WTC11 (cell line): ENCODE measurements around the gene FAM20B. TPM values are rescaled to one million over a fixed set of nuclear protein-coding genes. Genes with fewer than 3 reads are reported as not detected.

Experiments
- ATAC-seq: fragments of 200-7000 bp; cut with Tn5 transposase; 2 replicates; pipeline ENCODE4 v1.10.0; 2021; ENCODE audit warnings: mild to moderate bottlenecking, moderate library complexity
- CTCF ChIA-PET: fragments of 300-600 bp; sonication (Branson Sonifier 250); formaldehyde crosslinking; loops from one replicate; lab custom pipeline; 2021; ENCODE audit warnings: antibody characterized with exemption; lab: Charles Lee
- POLR2A ChIA-PET: fragments of 350-600 bp; sonication (Branson Sonifier 250); formaldehyde crosslinking; loops from one replicate; lab custom pipeline; 2021; ENCODE audit warnings: antibody characterized with exemption; lab: Charles Lee
- DNase-seq: peaks from one replicate; pipeline ENCODE4 v3.0.0; 2021; ENCODE audit warnings: low spot score
- H3K27ac Mint-ChIP-seq: 2 replicates; pipeline ENCODE4 v1.8.0; 2021; ENCODE audit warnings: mixed read lengths
- H3K27me3 Mint-ChIP-seq: 2 replicates; pipeline ENCODE4 v1.8.0; 2021; ENCODE audit warnings: low read depth, mild to moderate bottlenecking, moderate library complexity, mixed read lengths
- H3K36me3 Mint-ChIP-seq: 2 replicates; pipeline ENCODE4 v1.8.0; 2021; ENCODE audit warnings: mixed read lengths
- H3K4me1 Mint-ChIP-seq: 2 replicates; pipeline ENCODE4 v1.8.0; 2022; ENCODE audit warnings: mixed read lengths
- H3K4me3 Mint-ChIP-seq: 2 replicates; pipeline ENCODE4 v1.8.0; 2021; ENCODE audit warnings: mild to moderate bottlenecking, moderate library complexity, mixed read lengths
- H3K9me3 Mint-ChIP-seq: 2 replicates; pipeline ENCODE4 v1.8.0; 2021; ENCODE audit warnings: mixed read lengths
- AR ChIP-seq: fragments of 250-450 bp; sonication (Bioruptor Pico); IDR thresholded peaks from 2 replicates; pipeline ENCODE4 v1.9.0; 2021; ENCODE audit warnings: mild to moderate bottlenecking
- E2F1 ChIP-seq: sonication (generic); formaldehyde crosslinking; IDR thresholded peaks from 2 replicates; pipeline ENCODE4 v1.8.0; 2022; ENCODE audit warnings: mild to moderate bottlenecking, missing genetic modification reagents
- E2F5 ChIP-seq: sonication (generic); formaldehyde crosslinking; IDR thresholded peaks from 2 replicates; pipeline ENCODE4 v1.8.1; 2022; ENCODE audit warnings: mild to moderate bottlenecking, moderate library complexity, missing genetic modification reagents
- ELF4 ChIP-seq: sonication (generic); formaldehyde crosslinking; IDR thresholded peaks from 2 replicates; pipeline ENCODE4 v1.8.1; 2022; ENCODE audit warnings: low read depth, mild to moderate bottlenecking, moderate library complexity, missing genetic modification reagents
- ERG ChIP-seq: fragments of 250-450 bp; sonication (Bioruptor Pico); IDR thresholded peaks from 2 replicates; pipeline ENCODE4 v1.8.0; 2021; ENCODE audit warnings: mild to moderate bottlenecking
- FOXK1 ChIP-seq: sonication (generic); formaldehyde crosslinking; IDR thresholded peaks from 2 replicates; pipeline ENCODE4 v1.8.0; 2022; ENCODE audit warnings: mild to moderate bottlenecking, moderate library complexity, missing genetic modification reagents
- GTF2I ChIP-seq: fragments of 250-450 bp; sonication (Bioruptor Pico); conservative IDR thresholded peaks from 2 replicates; pipeline ENCODE4 v1.4.0; 2021; ENCODE audit warnings: mild to moderate bottlenecking
- HMGA2 ChIP-seq: fragments of 250-450 bp; sonication (Bioruptor Pico); IDR thresholded peaks from 2 replicates; pipeline ENCODE4 v1.4.0; 2021; ENCODE audit warnings: mild to moderate bottlenecking, moderate library complexity
- MAX ChIP-seq: sonication (generic); formaldehyde crosslinking; IDR thresholded peaks from 2 replicates; pipeline ENCODE4 v1.8.0; 2022; ENCODE audit warnings: mild to moderate bottlenecking, missing genetic modification reagents
- MYBL2 ChIP-seq: sonication (generic); formaldehyde crosslinking; IDR thresholded peaks from 2 replicates; pipeline ENCODE4 v1.8.1; 2023; ENCODE audit warnings: mild to moderate bottlenecking, moderate library complexity, missing genetic modification reagents
- OVOL2 ChIP-seq: fragments of 250-450 bp; sonication (Bioruptor Pico); IDR thresholded peaks from 2 replicates; pipeline ENCODE4 v1.9.0; 2021; ENCODE audit warnings: mild to moderate bottlenecking, borderline replicate concordance
- PRRX2 ChIP-seq: fragments of 250-450 bp; sonication (Bioruptor Pico); IDR thresholded peaks from 2 replicates; pipeline ENCODE4 v1.8.0; 2021; ENCODE audit warnings: mild to moderate bottlenecking
- RELA ChIP-seq: sonication (generic); formaldehyde crosslinking; IDR thresholded peaks from 2 replicates; pipeline ENCODE4 v1.8.1; 2022; ENCODE audit warnings: missing genetic modification reagents, mild to moderate bottlenecking, borderline replicate concordance
- SP1 ChIP-seq: sonication (generic); formaldehyde crosslinking; conservative IDR thresholded peaks from 2 replicates; pipeline ENCODE4 v1.8.1; 2022; ENCODE audit warnings: missing genetic modification reagents
- USF1 ChIP-seq: sonication (generic); formaldehyde crosslinking; IDR thresholded peaks from 2 replicates; pipeline ENCODE4 v1.8.0; 2022; ENCODE audit warnings: mild to moderate bottlenecking, missing genetic modification reagents
- ZMAT4 ChIP-seq: fragments of 250-450 bp; sonication (Bioruptor Pico); IDR thresholded peaks from 2 replicates; pipeline ENCODE4 v1.9.0; 2021; ENCODE audit warnings: mild to moderate bottlenecking
- ZNF138 ChIP-seq: sonication (generic); formaldehyde crosslinking; conservative IDR thresholded peaks from 2 replicates; pipeline ENCODE4 v1.8.1; 2022; ENCODE audit warnings: mild to moderate bottlenecking, moderate library complexity, missing genetic modification reagents
- ZNF416 ChIP-seq: fragments of 250-450 bp; sonication (Bioruptor Pico); IDR thresholded peaks from 2 replicates; pipeline ENCODE4 v1.9.0; 2021; ENCODE audit warnings: mild to moderate bottlenecking, inconsistent platforms
- ZNF423 ChIP-seq: fragments of 250-450 bp; sonication (Bioruptor Pico); IDR thresholded peaks from 2 replicates; pipeline ENCODE4 v2.1.2; 2022; ENCODE audit warnings: mild to moderate bottlenecking, moderate library complexity
- ZNF532 ChIP-seq: fragments of 250-450 bp; sonication (Bioruptor Pico); IDR thresholded peaks from 2 replicates; pipeline ENCODE4 v1.9.0; 2021; ENCODE audit warnings: mild to moderate bottlenecking, borderline replicate concordance
- total RNA-seq: library from RNA; stranded (reverse); gene quantifications from 3 replicates; pipeline ENCODE4 v1.2.3, GENCODE V29; 2021

Gene FAM20B
- total RNA-seq, 1 experiment from 2014 or later: 36.1 TPM

GRCh38 chr1:179036844-179037465 is 11.3 kb downstream of the FAM20B start:
- ChIA-PET CTCF (interaction anchor here (0.9 kb wide), 1 partner anchor 34 kb away, joined by 5 read pairs; no protein-coding TSS in a partner anchor), POLR2A (interaction anchor here (0.7 kb wide), 1 partner anchor 264 kb away, joined by 5 read pairs; no protein-coding TSS in a partner anchor)
- Mint-ChIP-seq H3K9me3 (peaks cover 3% of the 10 kb centered on the region; the same call in 1 of the 2 replicates), H3K4me1 (peaks cover 33% of the 10 kb centered on the region), H3K36me3 (peaks cover 7% of the 10 kb centered on the region), H3K27me3 (no peaks in the 10 kb centered on the region; the same call in 1 of the 2 replicates), H3K27ac (no peak overlapping the region), H3K4me3 (no peak overlapping the region)
- no peak for DNase-seq
- TF ChIP-seq E2F1: no peak
- TF ChIP-seq ZNF138 (CRISPR knock-in tag): no peak
- no peak for TF ChIP-seq USF1
- no peak for TF ChIP-seq MAX
- TF ChIP-seq ZNF532 (CRISPR knock-in tag): no peak
- no peak for TF ChIP-seq MYBL2
- no peak for TF ChIP-seq GTF2I (CRISPR knock-in tag)
- TF ChIP-seq ZNF423 (CRISPR knock-in tag): no peak
- TF ChIP-seq HMGA2 (CRISPR knock-in tag): no peak
- no peak for TF ChIP-seq ERG (CRISPR knock-in tag)
- no peak for TF ChIP-seq ELF4 (CRISPR knock-in tag)
- no peak for TF ChIP-seq RELA (CRISPR knock-in tag)
- TF ChIP-seq E2F5 (CRISPR knock-in tag): no peak
- no peak for ATAC-seq

GRCh38 chr1:179038528-179039281 is 13.0 kb downstream of the FAM20B start:
- ATAC-seq: no peak
- TF ChIP-seq OVOL2 (no peak), FOXK1 (CRISPR knock-in tag) (no peak), ZNF138 (CRISPR knock-in tag) (no peak), AR (CRISPR knock-in tag) (no peak), ZMAT4 (CRISPR knock-in tag) (no peak), SP1 (CRISPR knock-in tag) (no peak), ZNF416 (no peak), PRRX2 (CRISPR knock-in tag) (no peak)

More at GRCh38 chr1:179038528-179039281, 13.0 kb downstream of the FAM20B start:
- no peak overlapping the region for H3K4me3 Mint-ChIP-seq
- H3K4me1 Mint-ChIP-seq: peaks cover 29% of the 10 kb centered on the region
- DNase-seq: no peak
- CTCF ChIA-PET: interaction anchor here (0.6 kb wide), 2 partner anchors 9 to 287 kb away, joined by 3 read pairs; no protein-coding TSS in a partner anchor
- H3K36me3 Mint-ChIP-seq: peaks cover 7% of the 10 kb centered on the region
- H3K27me3 Mint-ChIP-seq: no peaks in the 10 kb centered on the region; the same call in 1 of the 2 replicates
- H3K9me3 Mint-ChIP-seq: peaks cover 4% of the 10 kb centered on the region; the same call in 1 of the 2 replicates
- POLR2A ChIA-PET: no interaction called here
- peak overlapping the region; percentile 14 for H3K27ac Mint-ChIP-seq
